Daoy (cell line): Measurements from ENCODE around the gene UQCR11. TPM values are rescaled to one million over a fixed set of nuclear protein-coding genes. Genes with fewer than 3 reads are reported as not detected.

Experiments used
- total RNA-seq: library from RNA; depleted of rRNA; stranded (reverse); fragments of >200 nt; shearing (Covaris generic); gene quantifications from 2 replicates; pipeline ENCODE4 v1.2.3, GENCODE V29; 2014; rRNA removed

UQCR11 gene
- total RNA-seq, 1 experiment from 2014 or later = 85.5 TPM

Other genes with a start within 250 kb of the UQCR11 start
- 91.7 and 124 TPM in 2 replicates for gene NDUFS7, start 221.6 kb downstream of the UQCR11 start, total RNA-seq
- gene GAMT, start 203.9 kb downstream of the UQCR11 start, total RNA-seq = 23.5 and 26.3 TPM in 2 replicates
- 96.2 and 115 TPM in 2 replicates for gene DAZAP1, start 197.9 kb downstream of the UQCR11 start, total RNA-seq
- 2,933 and 3,531 TPM in 2 replicates for gene RPS15, start 167.1 kb downstream of the UQCR11 start, total RNA-seq
- 0.17 TPM in 1 of 2 replicates, not detected in the other for gene APC2, start 155.3 kb downstream of the UQCR11 start, total RNA-seq
- 45.8 and 53.9 TPM in 2 replicates for gene C19orf25, start 126.2 kb downstream of the UQCR11 start, total RNA-seq
- gene PCSK4, start 115.1 kb downstream of the UQCR11 start, total RNA-seq = 0.11 and 1.3 TPM in 2 replicates
- 2.3 and 3.7 TPM in 2 replicates for gene REEP6, start 114.3 kb downstream of the UQCR11 start, total RNA-seq
- 0.57 TPM in 1 of 2 replicates, not detected in the other for gene ADAMTSL5, start 92.4 kb downstream of the UQCR11 start, total RNA-seq
- gene PLK5, start 81.4 kb downstream of the UQCR11 start, total RNA-seq = not detected in 2 replicates
- gene MEX3D, start 37.1 kb downstream of the UQCR11 start, total RNA-seq = 71.4 and 72.7 TPM in 2 replicates
- gene MBD3, start 12.6 kb downstream of the UQCR11 start, total RNA-seq = 115 and 130 TPM in 2 replicates
- 91.7 and 92.8 TPM in 2 replicates for gene TCF3, start 47.2 kb upstream of the UQCR11 start, total RNA-seq
- gene ONECUT3, start 148.0 kb upstream of the UQCR11 start, total RNA-seq = not detected in 2 replicates
- 1.8 TPM in 1 of 2 replicates, not detected in the other for gene ATP8B3, start 206.8 kb upstream of the UQCR11 start, total RNA-seq
- 8.1 and 11.3 TPM in 2 replicates for gene REXO1, start 243.0 kb upstream of the UQCR11 start, total RNA-seq